DMS114 treated with DMSO at 0.1 percent for 48 hours (cell line): ENCODE data around the gene ADRA2C.

Experiments
- DNase-seq: peaks from one replicate; lab custom pipeline; 2025; ENCODE audit not compliant: unreplicated experiment; lab: John Stamatoyannopoulos, UW

ADRA2C gene

DNA sequence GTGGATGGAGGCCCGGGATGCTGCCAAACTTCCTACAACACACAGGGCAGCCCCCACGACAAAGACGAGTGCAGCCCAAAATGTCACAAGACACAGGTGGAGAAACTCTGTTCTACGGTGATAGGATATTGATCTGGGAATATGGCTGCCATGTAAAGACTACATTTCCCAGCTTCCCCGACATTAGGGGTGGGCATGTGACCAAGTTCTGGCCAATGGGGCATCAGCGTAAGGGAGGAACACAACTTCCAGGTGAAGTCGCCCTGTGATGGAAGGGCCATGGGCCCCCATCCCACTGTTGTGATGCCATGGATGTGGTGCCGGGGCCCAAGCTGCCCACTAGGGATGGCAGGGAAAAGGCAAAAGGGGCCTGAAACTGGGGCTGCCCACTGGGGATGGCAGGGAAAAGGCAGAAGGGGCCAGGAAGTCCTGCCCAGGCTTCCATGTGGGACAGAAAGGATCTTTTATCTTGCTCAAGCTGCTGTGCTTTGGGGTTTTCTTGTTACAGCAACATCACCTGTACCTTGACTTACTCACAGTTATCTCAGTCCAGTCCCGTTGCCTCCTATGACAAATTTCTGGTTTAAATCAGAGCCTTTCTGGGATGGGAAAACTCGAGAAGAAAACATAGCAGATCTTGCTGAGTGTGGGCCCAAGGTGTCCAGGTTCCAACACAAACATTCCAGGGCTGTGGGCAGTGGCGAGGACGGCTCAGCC, 9.7 kb upstream of the ADRA2C start:
- DNase-seq: no peak

DNA sequence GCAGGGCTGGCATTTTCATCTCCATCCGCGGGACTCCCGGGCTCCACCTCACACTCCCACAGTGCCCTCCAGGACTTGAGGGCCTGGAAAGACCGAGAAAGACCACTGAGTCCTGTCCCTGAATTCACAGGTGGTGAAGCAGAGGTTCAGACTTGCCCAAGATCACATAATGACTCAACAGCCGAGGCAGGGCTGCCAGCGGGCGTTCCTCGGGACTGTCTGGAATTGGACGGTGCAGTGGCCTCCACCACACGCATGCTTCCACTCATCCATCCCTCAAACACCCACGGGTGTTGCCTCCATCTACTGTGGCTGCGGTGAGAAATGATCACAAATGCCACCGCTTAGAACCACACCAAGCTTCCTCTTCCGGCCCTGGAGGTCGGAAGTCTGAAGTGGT, 6.9 kb upstream of the ADRA2C start:
- DNase-seq: no peak

- DNase-seq: no peak
Measured at GRCh38 chr4:3760346-3760745, 5.8 kb upstream of the ADRA2C start.

DNA sequence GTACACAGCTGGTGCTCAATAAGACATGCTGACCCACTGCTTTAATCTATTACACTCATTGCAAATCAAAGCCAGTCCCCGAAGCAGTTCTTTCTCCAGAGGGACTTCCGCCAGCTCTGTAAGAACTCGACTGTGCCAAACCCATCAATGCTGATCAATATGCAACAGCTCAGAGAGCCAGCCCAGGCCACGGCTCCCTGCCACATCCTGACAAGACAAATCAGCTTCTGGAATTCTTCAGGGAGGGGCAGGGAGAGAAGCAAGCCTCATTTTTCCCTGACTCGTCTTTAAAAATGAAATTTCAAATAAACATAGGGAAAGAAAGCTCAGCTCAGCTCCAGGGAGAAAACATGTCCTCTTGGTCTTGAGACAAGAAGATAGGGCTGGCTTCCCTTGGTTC, 5.3 kb upstream of the ADRA2C start:
- no peak for DNase-seq

DNA sequence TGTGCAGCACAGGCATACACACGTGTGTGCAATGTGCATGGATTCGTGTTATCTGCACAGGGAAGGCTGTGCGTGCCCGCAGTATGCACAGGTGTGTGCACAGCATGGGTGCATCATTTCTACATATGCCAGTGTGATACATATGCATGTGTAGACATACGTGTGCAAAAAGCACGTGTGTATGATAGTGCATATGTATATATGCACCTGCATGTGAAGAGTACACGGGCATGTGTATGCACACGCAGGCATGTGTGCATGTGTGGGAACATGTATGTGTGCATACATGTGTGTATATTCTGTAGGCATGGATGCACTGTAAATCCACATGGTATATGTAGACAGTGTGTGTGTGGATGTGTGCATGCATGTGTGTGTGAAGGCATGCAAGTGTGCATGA, 3.9 kb upstream of the ADRA2C start:
- DNase-seq: no peak

- DNase-seq: no peak
Measured at GRCh38 chr4:3762753-3763549, 3.2 kb upstream of the ADRA2C start.

DNA sequence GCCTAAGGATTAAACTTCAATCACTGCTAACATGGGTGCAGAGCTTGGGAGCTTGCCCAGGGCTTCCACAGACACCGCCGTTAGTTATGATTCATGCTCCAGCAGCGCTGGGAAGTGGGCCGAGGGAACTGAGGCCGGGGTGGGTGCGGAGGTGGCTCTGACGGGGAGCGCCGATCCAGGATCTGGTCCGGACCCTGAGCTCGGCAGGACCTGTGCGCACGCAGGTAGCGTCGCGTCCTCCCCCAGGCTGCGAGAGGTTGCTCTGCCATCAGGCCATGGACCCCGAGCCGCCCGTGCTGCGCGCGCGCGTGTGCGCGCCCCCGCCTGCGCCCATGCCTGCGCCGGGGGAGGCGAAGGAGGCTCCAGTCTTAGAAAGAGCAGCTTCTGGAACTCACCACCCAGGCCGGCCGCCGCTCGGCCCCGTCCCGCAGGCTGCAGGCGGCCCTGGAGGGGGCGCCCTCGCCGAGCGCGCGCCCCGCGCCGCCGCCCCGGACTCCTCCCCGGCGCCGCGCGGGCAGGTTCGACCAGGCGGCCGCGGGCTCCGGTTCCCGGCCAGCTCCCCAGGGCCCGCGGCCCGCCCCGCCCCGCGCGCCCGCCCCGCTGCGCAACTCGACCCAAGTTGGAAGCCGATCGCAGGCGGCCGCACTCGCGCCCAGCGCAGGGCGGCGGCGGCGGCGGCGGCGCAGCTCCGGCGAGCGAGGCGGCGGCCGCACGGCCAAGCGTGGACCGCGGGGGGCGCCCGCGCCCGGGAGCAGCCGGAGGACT, 732 bp upstream of the ADRA2C start:
- DNase-seq: peak; percentile 13

DNA sequence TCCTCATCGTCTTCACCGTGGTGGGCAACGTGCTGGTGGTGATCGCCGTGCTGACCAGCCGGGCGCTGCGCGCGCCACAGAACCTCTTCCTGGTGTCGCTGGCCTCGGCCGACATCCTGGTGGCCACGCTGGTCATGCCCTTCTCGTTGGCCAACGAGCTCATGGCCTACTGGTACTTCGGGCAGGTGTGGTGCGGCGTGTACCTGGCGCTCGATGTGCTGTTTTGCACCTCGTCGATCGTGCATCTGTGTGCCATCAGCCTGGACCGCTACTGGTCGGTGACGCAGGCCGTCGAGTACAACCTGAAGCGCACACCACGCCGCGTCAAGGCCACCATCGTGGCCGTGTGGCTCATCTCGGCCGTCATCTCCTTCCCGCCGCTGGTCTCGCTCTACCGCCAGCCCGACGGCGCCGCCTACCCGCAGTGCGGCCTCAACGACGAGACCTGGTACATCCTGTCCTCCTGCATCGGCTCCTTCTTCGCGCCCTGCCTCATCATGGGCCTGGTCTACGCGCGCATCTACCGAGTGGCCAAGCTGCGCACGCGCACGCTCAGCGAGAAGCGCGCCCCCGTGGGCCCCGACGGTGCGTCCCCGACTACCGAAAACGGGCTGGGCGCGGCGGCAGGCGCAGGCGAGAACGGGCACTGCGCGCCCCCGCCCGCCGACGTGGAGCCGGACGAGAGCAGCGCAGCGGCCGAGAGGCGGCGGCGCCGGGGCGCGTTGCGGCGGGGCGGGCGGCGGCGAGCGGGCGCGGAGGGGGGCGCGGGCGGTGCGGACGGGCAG, 792 bp downstream of the ADRA2C start:
- peak; percentile 5 for DNase-seq

DNA sequence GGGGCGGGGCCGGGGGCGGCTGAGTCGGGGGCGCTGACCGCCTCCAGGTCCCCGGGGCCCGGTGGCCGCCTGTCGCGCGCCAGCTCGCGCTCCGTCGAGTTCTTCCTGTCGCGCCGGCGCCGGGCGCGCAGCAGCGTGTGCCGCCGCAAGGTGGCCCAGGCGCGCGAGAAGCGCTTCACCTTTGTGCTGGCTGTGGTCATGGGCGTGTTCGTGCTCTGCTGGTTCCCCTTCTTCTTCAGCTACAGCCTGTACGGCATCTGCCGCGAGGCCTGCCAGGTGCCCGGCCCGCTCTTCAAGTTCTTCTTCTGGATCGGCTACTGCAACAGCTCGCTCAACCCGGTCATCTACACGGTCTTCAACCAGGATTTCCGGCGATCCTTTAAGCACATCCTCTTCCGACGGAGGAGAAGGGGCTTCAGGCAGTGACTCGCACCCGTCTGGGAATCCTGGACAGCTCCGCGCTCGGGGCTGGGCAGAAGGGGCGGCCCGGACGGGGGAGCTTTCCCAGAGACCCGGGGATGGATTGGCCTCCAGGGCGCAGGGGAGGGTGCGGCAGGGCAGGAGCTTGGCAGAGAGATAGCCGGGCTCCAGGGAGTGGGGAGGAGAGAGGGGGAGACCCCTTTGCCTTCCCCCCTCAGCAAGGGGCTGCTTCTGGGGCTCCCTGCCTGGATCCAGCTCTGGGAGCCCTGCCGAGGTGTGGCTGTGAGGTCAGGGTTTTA, 1.5 kb downstream of the ADRA2C start:
- no peak for DNase-seq

- DNase-seq: no peak
Measured at GRCh38 chr4:3768842-3769641, 2.9 kb downstream of the ADRA2C start.

- DNase-seq: no peak
Measured at GRCh38 chr4:3769642-3770184, 3.5 kb downstream of the ADRA2C start.

GRCh38 chr4:3770323-3771163, 4.4 kb downstream of the ADRA2C start:
- no peak for DNase-seq

DNA sequence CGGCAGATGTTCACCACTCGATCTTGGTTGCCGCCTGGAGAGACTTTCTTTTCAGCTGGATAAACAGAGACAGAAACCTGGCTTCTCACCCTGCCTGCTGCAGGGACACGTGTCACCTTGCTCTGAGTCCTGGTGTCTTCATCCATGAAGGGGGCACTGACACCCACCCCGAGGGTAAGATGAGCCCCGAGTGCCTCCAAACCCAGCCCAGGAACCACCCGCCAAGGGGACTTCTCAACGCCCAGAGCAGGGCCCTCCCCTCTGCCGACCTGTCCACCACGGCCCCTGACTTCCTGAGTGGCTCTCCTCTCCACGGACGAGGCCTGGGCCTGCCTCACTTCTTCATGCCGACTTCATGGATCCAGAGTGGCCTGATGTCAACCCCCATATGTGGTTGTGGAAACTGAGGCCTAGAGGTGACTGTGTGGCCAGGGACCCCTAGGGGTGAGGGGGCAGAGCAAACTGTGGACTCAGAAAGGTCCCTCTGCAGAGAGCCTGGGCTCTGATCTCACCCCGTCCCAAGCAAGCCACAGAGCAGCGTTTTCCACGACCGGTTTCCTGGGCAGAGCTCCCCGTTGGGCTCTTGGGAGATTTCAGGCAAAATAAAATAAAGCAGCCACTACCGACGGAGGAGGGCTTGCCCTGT, 5.1 kb downstream of the ADRA2C start:
- no peak for DNase-seq

- no peak for DNase-seq
Measured at GRCh38 chr4:3771939-3772495, 5.8 kb downstream of the ADRA2C start.

- no peak for DNase-seq
Measured at GRCh38 chr4:3772632-3773031, 6.4 kb downstream of the ADRA2C start.

GRCh38 chr4:3773552-3774001, 7.4 kb downstream of the ADRA2C start:
- no peak for DNase-seq

GRCh38 chr4:3774253-3774883, 8.2 kb downstream of the ADRA2C start:
- no peak for DNase-seq
